ENCODE data around the gene DRAXIN. TPM values are rescaled to one million over a fixed set of nuclear protein-coding genes. Genes with fewer than 3 reads are reported as not detected.

DRAXIN gene
- polyA plus RNA-seq, 1 experiment = 0.04 TPM

Other genes with a start within 250 kb of the DRAXIN start
- gene DISP3, start 212.6 kb upstream of the DRAXIN start, polyA plus RNA-seq (2011; rRNA removed) = 0.02 and 0.05 TPM in 2 replicates
- 1.3 and 1.5 TPM in 2 replicates for gene FBXO2, start 37.3 kb upstream of the DRAXIN start, polyA plus RNA-seq (2011; rRNA removed)
- gene FBXO44, start 36.8 kb upstream of the DRAXIN start, polyA plus RNA-seq (2011; rRNA removed) = 12.3 and 14.8 TPM in 2 replicates
- gene FBXO6, start 27.5 kb upstream of the DRAXIN start, polyA plus RNA-seq (2011; rRNA removed) = 6.9 and 8.0 TPM in 2 replicates
- gene MAD2L2, start 10.6 kb upstream of the DRAXIN start, polyA plus RNA-seq (2011; rRNA removed) = 34.9 and 41.7 TPM in 2 replicates
- gene AGTRAP, start 44.4 kb downstream of the DRAXIN start, polyA plus RNA-seq (2011; rRNA removed) = 26.8 and 39.0 TPM in 2 replicates
- 0.11 and 0.32 TPM in 2 replicates for gene C1orf167, start 70.5 kb downstream of the DRAXIN start, polyA plus RNA-seq (2011; rRNA removed)
- gene MTHFR, start 114.3 kb downstream of the DRAXIN start, polyA plus RNA-seq (2011; rRNA removed) = 7.7 and 8.8 TPM in 2 replicates
- 9.0 and 10.7 TPM in 2 replicates for gene CLCN6, start 114.5 kb downstream of the DRAXIN start, polyA plus RNA-seq (2011; rRNA removed)
- gene NPPA, start 156.1 kb downstream of the DRAXIN start, polyA plus RNA-seq (2011; rRNA removed) = not detected in 2 replicates
- not detected in 2 replicates for gene NPPB, start 167.2 kb downstream of the DRAXIN start, polyA plus RNA-seq (2011; rRNA removed)
- gene KIAA2013, start 234.7 kb downstream of the DRAXIN start, polyA plus RNA-seq (2011; rRNA removed) = 35.8 and 45.5 TPM in 2 replicates
- gene PLOD1, start 243.0 kb downstream of the DRAXIN start, polyA plus RNA-seq (2011; rRNA removed) = 314 and 427 TPM in 2 replicates